OCI-LY7 (cell line): ENCODE data around the gene SMG1.

Experiments used
- CTCF ChIP-seq: fragments of 200-600 bp; sonication (generic); conservative IDR thresholded peaks from 2 replicates; pipeline ENCODE4 v1.5.1; 2014; ENCODE audit warnings: mild to moderate bottlenecking, antibody characterized with exemption, low read length, moderate library complexity, mixed read lengths
- EZH2phosphoT487 ChIP-seq: fragments of 200-600 bp; sonication (generic); IDR thresholded peaks from 2 replicates; pipeline ENCODE4 v1.6.1; 2018; ENCODE audit warnings: low read depth, borderline replicate concordance, mild to moderate bottlenecking, mixed run types, antibody characterized with exemption, low read length, moderate library complexity, mixed read lengths

DNA sequence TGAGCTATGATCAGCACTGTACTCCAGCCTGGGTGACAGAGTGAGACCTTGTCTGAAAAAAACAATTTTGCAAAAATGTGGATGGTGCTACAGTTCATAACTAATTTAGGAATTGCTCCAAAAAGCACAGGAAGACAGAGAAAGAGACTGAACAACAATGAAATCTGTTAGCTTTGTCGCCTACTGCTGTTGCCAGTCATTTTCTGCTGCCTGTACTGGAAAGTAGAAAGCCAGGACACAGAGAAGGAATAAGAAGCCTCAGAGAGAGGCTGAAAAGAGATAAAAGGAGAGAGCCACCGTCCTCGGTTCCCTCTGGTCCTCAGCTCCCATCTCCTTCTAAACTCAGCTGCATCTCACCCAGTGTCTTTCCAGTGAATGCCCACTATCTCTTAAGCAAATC is 48.9 kb upstream of the SMG1 start:
- no peak for TF ChIP-seq CTCF
- no peak for TF ChIP-seq EZH2phosphoT487
